ENCODE measurements around the gene NRF1. TPM values are rescaled to one million over a fixed set of nuclear protein-coding genes. Genes with fewer than 3 reads are reported as not detected.

Gene NRF1
- total RNA-seq, 1 donor from 2014 or later: 22.6 TPM

- H3K36me3 ChIP-seq: no peaks in the 10 kb centered on the region
These were observed 130.3 kb downstream of the NRF1 start for GRCh38 chr7:129741743-129742213.

GRCh38 chr7:129742256-129742655 lies 130.7 kb downstream of the NRF1 start:
- no peaks in the 10 kb centered on the region for H3K27me3 ChIP-seq
- no peaks in the 10 kb centered on the region for H3K36me3 ChIP-seq
- intact Hi-C loops (cut with DNase I): no loop called here
- H3K27ac ChIP-seq: no peak overlapping the region
- peaks cover 7% of the 10 kb centered on the region for H3K4me1 ChIP-seq
- no peaks in the 10 kb centered on the region for H3K9me3 ChIP-seq
- no peak overlapping the region for H3K4me3 ChIP-seq
- no peak for DNase-seq (ENCODE audit: extremely low spot score in 2 of 2)
- no peak for TF ChIP-seq POLR2A (IDR thresholded peaks at IDR 0.05)
- TF ChIP-seq CTCF (IDR thresholded peaks at IDR 0.05): no peak
- no peak for TF ChIP-seq POLR2AphosphoS5 (IDR thresholded peaks at IDR 0.05; ENCODE audit: insufficient read depth in 1 of 2, low read depth in 1 of 2)

More at GRCh38 chr7:129741743-129742213, 130.3 kb downstream of the NRF1 start:
- Histone ChIP-seq H3K9me3 (no peaks in the 10 kb centered on the region), H3K27ac (no peak overlapping the region), H3K4me3 (no peak overlapping the region), H3K4me1 (peaks cover 7% of the 10 kb centered on the region), H3K27me3 (no peaks in the 10 kb centered on the region)
- DNase-seq (ENCODE audit: extremely low spot score in 2 of 2): no peak
- intact Hi-C loops (cut with DNase I): no loop called here
- TF ChIP-seq POLR2A (IDR thresholded peaks at IDR 0.05) (no peak), POLR2AphosphoS5 (IDR thresholded peaks at IDR 0.05; ENCODE audit: insufficient read depth in 1 of 2, low read depth in 1 of 2) (no peak), CTCF (IDR thresholded peaks at IDR 0.05) (no peak)

GRCh38 chr7:129746857-129747529 lies 135.5 kb downstream of the NRF1 start:
- no peaks in the 10 kb centered on the region for H3K36me3 ChIP-seq
- H3K27ac ChIP-seq: no peak overlapping the region
- no peaks in the 10 kb centered on the region for H3K9me3 ChIP-seq
- TF ChIP-seq POLR2A (IDR thresholded peaks at IDR 0.05) (no peak), POLR2AphosphoS5 (IDR thresholded peaks at IDR 0.05; ENCODE audit: insufficient read depth in 1 of 2, low read depth in 1 of 2) (no peak), CTCF (IDR thresholded peaks at IDR 0.05) (no peak)
- intact Hi-C loops (cut with DNase I): no loop called here
- H3K4me1 ChIP-seq: no peaks in the 10 kb centered on the region
- no peak overlapping the region for H3K4me3 ChIP-seq
- H3K27me3 ChIP-seq: no peaks in the 10 kb centered on the region
- DNase-seq (ENCODE audit: extremely low spot score in 2 of 2): no peak

- H3K9me3 ChIP-seq: no peaks in the 10 kb centered on the region
- no peak for DNase-seq (ENCODE audit: extremely low spot score in 2 of 2)
- no peak overlapping the region for H3K4me3 ChIP-seq
- no peaks in the 10 kb centered on the region for H3K36me3 ChIP-seq
- TF ChIP-seq POLR2AphosphoS5 (IDR thresholded peaks at IDR 0.05; ENCODE audit: insufficient read depth in 1 of 2, low read depth in 1 of 2): no peak
- no peak for TF ChIP-seq CTCF (IDR thresholded peaks at IDR 0.05)
- TF ChIP-seq POLR2A (IDR thresholded peaks at IDR 0.05): no peak
- no peak overlapping the region for H3K27ac ChIP-seq
- intact Hi-C loops (cut with DNase I): no loop called here
- H3K27me3 ChIP-seq: no peaks in the 10 kb centered on the region
- no peaks in the 10 kb centered on the region for H3K4me1 ChIP-seq
These were observed 137.0 kb downstream of the NRF1 start for GRCh38 chr7:129748356-129749109.

GRCh38 chr7:129750091-129750490 lies 138.6 kb downstream of the NRF1 start:
- Histone ChIP-seq H3K9me3 (no peaks in the 10 kb centered on the region), H3K36me3 (no peaks in the 10 kb centered on the region), H3K4me1 (no peaks in the 10 kb centered on the region), H3K27ac (no peak overlapping the region), H3K4me3 (no peak overlapping the region), H3K27me3 (no peaks in the 10 kb centered on the region)
- intact Hi-C loops (cut with DNase I): no loop called here
- DNase-seq (ENCODE audit: extremely low spot score in 2 of 2): no peak
- TF ChIP-seq POLR2A (IDR thresholded peaks at IDR 0.05): no peak
- no peak for TF ChIP-seq CTCF (IDR thresholded peaks at IDR 0.05)

Data from vagina (tissue), 2 donors.